Calu3 (cell line): Measurements from ENCODE around the gene ITGB2. TPM values are rescaled to one million over a fixed set of nuclear protein-coding genes. Genes with fewer than 3 reads are reported as not detected.

Experiments
- Bru-seq: library from RNA; stranded (reverse); fragments of 400-500 nt; gene quantifications from one replicate; lab custom pipeline; 2021; lab: Mats Ljungman, UMichigan
- BruChase-seq, 2 experiments: library from RNA; stranded (reverse); fragments of 400-500 nt; gene quantifications; one replicate each; lab custom pipeline; 2021; lab: Mats Ljungman, UMichigan
- BruUV-seq: library from RNA; stranded (reverse); fragments of 400-500 nt; replicated peaks from 2 replicates; lab custom pipeline; 2021; lab: Mats Ljungman, UMichigan
- CTCF ChIA-PET: fragments of 300-600 bp; sonication (Branson Sonifier 250); formaldehyde crosslinking; loops from one replicate; lab custom pipeline; 2022; ENCODE audit warnings: antibody characterized with exemption; lab: Charles Lee
- DNase-seq: peaks from one replicate; pipeline ENCODE4 v3.0.0; 2022
- H3K27ac Mint-ChIP-seq: one replicate; pipeline ENCODE4 v1.8.0; 2022; ENCODE audit warnings: mixed read lengths; ENCODE audit not compliant: unreplicated experiment
- H3K27me3 Mint-ChIP-seq: one replicate; pipeline ENCODE4 v1.8.0; 2022; ENCODE audit warnings: mixed read lengths; ENCODE audit not compliant: unreplicated experiment
- H3K36me3 Mint-ChIP-seq: one replicate; pipeline ENCODE4 v1.8.0; 2022; ENCODE audit warnings: mild to moderate bottlenecking, moderate library complexity, mixed read lengths; ENCODE audit not compliant: insufficient read depth, unreplicated experiment
- H3K4me1 Mint-ChIP-seq: one replicate; pipeline ENCODE4 v1.8.0; 2022; ENCODE audit warnings: mild to moderate bottlenecking, low read depth, mixed read lengths; ENCODE audit not compliant: unreplicated experiment
- H3K4me3 Mint-ChIP-seq: one replicate; pipeline ENCODE4 v1.8.0; 2022; ENCODE audit warnings: mild to moderate bottlenecking, low read depth, moderate library complexity, mixed read lengths; ENCODE audit not compliant: unreplicated experiment
- H3K9me3 Mint-ChIP-seq: one replicate; pipeline ENCODE4 v1.8.0; 2022; ENCODE audit warnings: low read depth, mixed read lengths; ENCODE audit not compliant: unreplicated experiment
- CTCF ChIP-seq: fragments of 200-600 bp; IDR thresholded peaks from one replicate; pipeline ENCODE4 v1.8.0; 2022; ENCODE audit warnings: antibody characterized with exemption; ENCODE audit not compliant: unreplicated experiment
- intact Hi-C: fragments of 100-400 bp; cut with micrococcal nuclease; formaldehyde crosslinking; loops from one replicate; pipeline ENCODE4 v1.10.0; 2022; ENCODE audit not compliant: unreplicated experiment
- long read RNA-seq: library from polyadenylated mRNA; stranded (forward); transcript quantifications from one replicate; pipeline ENCODE4 v2.0.0, GENCODE V29; 2022
- total RNA-seq: library from RNA; stranded (reverse); gene quantifications from 2 replicates; pipeline ENCODE4 v1.2.3, GENCODE V29; 2022

Gene ITGB2
- total RNA-seq (0.42 and 0.47 TPM in 2 replicates), Bru-seq, nascent RNA (percentile 6 among the genes with signal in this experiment), BruChase-seq, experiment 1, labeled RNA remaining after a 6-hour chase (percentile 11 among the genes with signal in this experiment), BruChase-seq, experiment 2, labeled RNA remaining after a 2-hour chase (percentile 9 among the genes with signal in this experiment)
- long read RNA-seq, partial matches to known transcripts: 0 of 3 reads
- long read RNA-seq, other reads (novel, unspliced or antisense): 3 of 3 reads

- CTCF ChIA-PET: no interaction called here
- H3K4me1 Mint-ChIP-seq: peaks cover 11% of the 10 kb centered on the region
- no peaks in the 10 kb centered on the region for H3K9me3 Mint-ChIP-seq
- H3K27ac Mint-ChIP-seq: no peak within 1 kb of the TSS
- DNase-seq: no peak
- no TSS peak for BruUV-seq
- TF ChIP-seq CTCF: no peak
- no peak within 1 kb of the TSS for H3K4me3 Mint-ChIP-seq
- intact Hi-C loops: no loop called here
- H3K27me3 Mint-ChIP-seq: peaks cover 57% of the 10 kb centered on the region
- no peaks in the 10 kb centered on the region for H3K36me3 Mint-ChIP-seq
Observed at GRCh38 chr21:44920694-44921604, at the start of gene ITGB2. Gene ITGB2, minus strand, starts transcription at chr21:44920899. Its CDS starts 10,117 bp downstream, at chr21:44910782.

- no peaks in the 10 kb centered on the region for H3K27me3 Mint-ChIP-seq
- H3K36me3 Mint-ChIP-seq: peaks cover 6% of the 10 kb centered on the region
- TF ChIP-seq CTCF: no peak
- no peak for DNase-seq
- intact Hi-C loops: no loop called here
- CTCF ChIA-PET: interaction anchor here (0.6 kb wide), 1 partner anchor 169 kb away, joined by 9 read pairs; no protein-coding TSS in a partner anchor
- BruUV-seq: no TSS peak
- H3K4me3 Mint-ChIP-seq: no peak overlapping the region
- H3K9me3 Mint-ChIP-seq: no peaks in the 10 kb centered on the region
- no peaks in the 10 kb centered on the region for H3K4me1 Mint-ChIP-seq
- H3K27ac Mint-ChIP-seq: no peak overlapping the region
Observed at GRCh38 chr21:44969931-44970755, 49.4 kb upstream of the ITGB2 start.

- intact Hi-C loops: no loop called here
- H3K9me3 Mint-ChIP-seq: no peaks in the 10 kb centered on the region
- DNase-seq: no peak
- H3K4me3 Mint-ChIP-seq: no peak overlapping the region
- no peaks in the 10 kb centered on the region for H3K27me3 Mint-ChIP-seq
- H3K27ac Mint-ChIP-seq: no peak overlapping the region
- TF ChIP-seq CTCF: no peak
- CTCF ChIA-PET: no interaction called here
- no TSS peak for BruUV-seq
- H3K4me1 Mint-ChIP-seq: no peaks in the 10 kb centered on the region
- peaks cover 6% of the 10 kb centered on the region for H3K36me3 Mint-ChIP-seq
Observed at GRCh38 chr21:44969066-44969670, 48.5 kb upstream of the ITGB2 start.
